Subcutaneous abdominal adipose tissue (tissue), 5 donors: ENCODE data around the gene SCLT1.

Source experiments
- H3K27ac ChIP-seq: one replicate; pipeline ENCODE4 v1.7.0; 2013; ENCODE audit warnings: low read depth, mild to moderate bottlenecking, inconsistent platforms, low read length, moderate library complexity
- H3K27me3 ChIP-seq, 5 donors: one replicate each; pipeline ENCODE4 v1.7.0; 2013; ENCODE audit warnings: low read length in 5 of 5, inconsistent platforms in 1 of 5; ENCODE audit not compliant: control insufficient read depth in 5 of 5, insufficient read depth in 4 of 5
- H3K36me3 ChIP-seq, 5 donors: one replicate each; pipeline ENCODE4 v1.7.0; 2013; ENCODE audit warnings: low read length in 5 of 5; ENCODE audit not compliant: control insufficient read depth in 5 of 5, insufficient read depth in 5 of 5
- H3K4me1 ChIP-seq, 5 donors: one replicate each; pipeline ENCODE4 v1.7.0; 2013; ENCODE audit warnings: low read length in 5 of 5, mild to moderate bottlenecking in 3 of 5, moderate library complexity in 1 of 5; ENCODE audit not compliant: control insufficient read depth in 5 of 5, insufficient read depth in 5 of 5
- H3K4me3 ChIP-seq, 5 donors: one replicate each; pipeline ENCODE4 v1.7.0; 2013; ENCODE audit warnings: low read length in 5 of 5, low read depth in 1 of 5
- H3K9ac ChIP-seq, 5 donors: one replicate each; pipeline ENCODE4 v1.7.0; 2013; ENCODE audit warnings: low read length in 5 of 5, mild to moderate bottlenecking in 4 of 5, moderate library complexity in 3 of 5
- H3K9me3 ChIP-seq, 5 donors: one replicate each; pipeline ENCODE4 v1.7.0; 2013; ENCODE audit warnings: low read length in 5 of 5; ENCODE audit not compliant: control insufficient read depth in 5 of 5
- donor health status: healthy.
- donor health status: healthy.
- donor health status: healthy.
- donor health status: healthy.
- donor health status: healthy.

Gene SCLT1

GRCh38 chr4:128841402-128841801 is 251.9 kb downstream of the SCLT1 start:
- H3K27ac ChIP-seq = peak overlapping the region; percentile 14
- no peak overlapping the region for H3K4me3 ChIP-seq
- H3K9ac ChIP-seq = no peak overlapping the region
- H3K36me3 ChIP-seq = peaks cover 10 to 41% (median 31%) of the 10 kb centered on the region in 5 donors
- no peaks in the 10 kb centered on the region for H3K9me3 ChIP-seq
- peaks cover 2 to 54% (median 25%) of the 10 kb centered on the region in 5 donors for H3K4me1 ChIP-seq
- no peaks in the 10 kb centered on the region for H3K27me3 ChIP-seq

DNA sequence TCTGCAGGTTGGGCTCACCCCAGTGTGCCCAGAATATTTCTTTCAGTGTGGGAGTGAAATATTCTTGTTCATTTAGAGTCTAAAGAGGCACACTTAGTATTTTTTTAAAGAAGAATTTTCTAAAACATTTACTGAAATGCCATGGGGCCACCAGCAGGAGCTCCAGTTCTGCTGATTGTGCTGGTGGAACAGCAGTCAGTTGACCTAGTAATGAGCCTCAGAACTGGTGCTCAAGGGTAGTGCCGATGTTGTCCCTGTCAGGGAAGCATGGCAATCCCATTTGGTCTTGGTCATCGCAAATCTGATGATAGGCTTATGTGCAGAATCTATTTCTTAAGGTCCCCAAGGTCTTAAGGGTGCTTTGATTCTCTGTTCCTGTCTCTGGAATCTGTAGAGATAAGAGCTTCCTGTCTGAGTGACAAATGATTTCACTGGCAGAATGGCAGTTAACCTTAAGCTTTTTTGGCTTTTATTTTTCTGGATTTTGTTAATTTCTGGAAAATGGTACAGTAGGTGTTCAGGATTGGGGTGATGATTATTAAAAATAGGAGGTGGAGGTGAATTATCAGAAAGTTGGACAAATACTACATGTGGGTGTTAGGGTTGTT is 252.5 kb downstream of the SCLT1 start:
- H3K9ac ChIP-seq = no peak overlapping the region
- H3K9me3 ChIP-seq = no peaks in the 10 kb centered on the region
- no peak overlapping the region for H3K4me3 ChIP-seq
- H3K27ac ChIP-seq = peak overlapping the region; percentile 21
- H3K36me3 ChIP-seq = peaks cover 10 to 35% (median 27%) of the 10 kb centered on the region in 5 donors
- no peaks in the 10 kb centered on the region for H3K27me3 ChIP-seq
- peaks cover 2 to 57% (median 27%) of the 10 kb centered on the region in 5 donors for H3K4me1 ChIP-seq

DNA sequence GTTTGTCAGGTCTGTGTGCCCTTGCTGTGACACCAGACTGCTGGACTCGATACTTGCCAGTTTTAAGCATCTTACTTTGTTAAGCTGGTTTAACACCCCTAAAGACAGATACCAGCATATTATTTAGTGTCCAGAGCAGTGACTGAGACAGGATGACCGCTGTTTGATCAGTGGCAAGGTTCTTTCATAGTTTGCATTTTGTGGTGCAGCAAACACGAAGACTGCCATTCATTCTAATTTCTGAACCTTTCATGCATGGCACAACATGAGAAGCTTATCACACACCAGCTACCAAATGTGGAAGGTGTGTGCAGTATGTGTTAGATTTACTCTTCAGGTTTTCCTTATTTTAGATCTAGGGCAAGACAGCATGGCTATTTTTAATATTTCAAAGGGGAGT is 255.7 kb downstream of the SCLT1 start:
- no peak overlapping the region for H3K4me3 ChIP-seq
- peaks cover 4 to 21% (median 16%) of the 10 kb centered on the region in 5 donors for H3K36me3 ChIP-seq
- H3K4me1 ChIP-seq = peaks cover 5 to 51% (median 16%) of the 10 kb centered on the region in 5 donors
- no peaks in the 10 kb centered on the region for H3K9me3 ChIP-seq
- H3K9ac ChIP-seq = no peak overlapping the region
- no peaks in the 10 kb centered on the region for H3K27me3 ChIP-seq
- H3K27ac ChIP-seq = peak overlapping the region; percentile 61

DNA sequence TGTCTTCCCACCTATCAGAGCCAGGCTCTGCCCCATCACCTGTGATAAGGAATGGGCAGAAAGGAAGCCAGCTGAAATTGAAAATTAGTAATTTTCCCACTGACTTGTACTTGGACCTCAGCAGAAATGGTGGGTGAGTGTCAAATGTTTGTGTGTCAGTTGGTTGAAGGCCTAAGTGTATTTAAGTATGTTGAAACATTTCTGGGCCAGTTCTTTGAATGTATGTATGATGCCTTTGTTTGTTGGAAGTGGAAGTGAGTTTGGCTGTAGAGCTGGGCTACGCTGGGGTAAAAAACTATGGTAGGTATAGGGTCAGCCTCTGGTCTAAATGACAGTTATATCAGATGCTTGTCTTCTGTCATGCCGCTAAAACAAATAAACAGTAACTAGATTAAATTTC is 256.1 kb downstream of the SCLT1 start:
- Histone ChIP-seq H3K4me3 (no peak overlapping the region), H3K9ac (no peak overlapping the region), H3K9me3 (no peaks in the 10 kb centered on the region), H3K4me1 (peaks cover 5 to 48% (median 16%) of the 10 kb centered on the region in 5 donors), H3K27me3 (no peaks in the 10 kb centered on the region), H3K36me3 (peaks cover 4 to 22% (median 18%) of the 10 kb centered on the region in 5 donors), H3K27ac (peak overlapping the region; percentile 61)

DNA sequence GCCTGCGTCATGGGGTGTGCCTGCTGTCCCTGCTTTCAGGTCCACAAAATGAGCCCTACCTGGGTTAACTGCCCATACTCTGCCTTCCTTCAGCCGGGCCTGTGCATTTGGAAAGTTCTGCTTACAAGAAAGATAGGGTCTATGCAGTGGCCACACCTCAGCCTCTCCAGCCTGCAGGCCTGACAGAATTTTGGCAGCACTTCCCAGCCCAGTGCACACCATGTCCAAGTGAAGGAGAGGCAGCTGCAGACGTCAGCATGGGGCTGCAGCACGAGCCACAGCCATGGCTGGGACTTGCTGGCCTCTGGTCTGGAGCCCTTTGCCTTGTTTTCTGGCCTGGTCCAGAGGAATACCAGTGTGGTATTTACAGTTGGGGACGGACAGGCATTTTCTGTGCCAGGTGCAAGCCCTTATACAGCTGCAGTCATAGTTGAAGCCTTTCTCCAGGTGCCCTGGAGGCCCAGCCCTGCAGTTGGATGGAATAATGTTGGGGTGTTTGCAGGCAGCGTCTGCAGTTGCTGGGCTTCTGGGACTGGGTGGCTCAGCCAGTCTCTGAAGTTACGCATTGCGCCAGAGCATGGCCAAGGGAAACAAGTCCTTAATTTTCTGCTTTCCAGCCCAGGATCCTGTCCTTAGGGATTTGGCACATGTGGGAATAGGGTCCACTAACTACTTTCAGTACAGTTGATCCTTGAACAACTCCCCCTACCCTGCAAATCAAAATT is 257.7 kb downstream of the SCLT1 start:
- Histone ChIP-seq H3K4me3 (peak overlapping the region in 2 of 5 donors; percentile 30 to 37), H3K9ac (no peak overlapping the region), H3K27ac (peak overlapping the region; percentile 62), H3K4me1 (peaks cover 9 to 57% (median 30%) of the 10 kb centered on the region in 5 donors), H3K36me3 (peaks cover 0 to 23% (median 16%) of the 10 kb centered on the region in 5 donors), H3K9me3 (no peaks in the 10 kb centered on the region), H3K27me3 (no peaks in the 10 kb centered on the region)
